Endothelial cell of umbilical vein (primary cell): ENCODE measurements around the gene FHOD3. TPM values are rescaled to one million over a fixed set of nuclear protein-coding genes. Genes with fewer than 3 reads are reported as not detected.

Source experiments
- BruUV-seq: library from RNA; stranded (reverse); fragments of 400-500 nt; replicated peaks from 2 replicates; lab custom pipeline; 2021; lab: Mats Ljungman, UMichigan
- CTCF ChIA-PET: fragments of 300-600, 350-600 bp; sonication (Branson Sonifier 250); formaldehyde crosslinking; loops from one replicate; lab custom pipeline; 2021; ENCODE audit warnings: antibody characterized with exemption, inconsistent platforms; lab: Charles Lee
- POLR2A ChIA-PET: fragments of 300-600, 350-600 bp; sonication (Branson Sonifier 250); formaldehyde crosslinking; loops from one replicate; lab custom pipeline; 2021; ENCODE audit warnings: antibody characterized with exemption, inconsistent platforms; lab: Charles Lee
- DNase-seq: peaks from one replicate; pipeline ENCODE4 v3.0.0-alpha.2; 2011; ENCODE audit warnings: low read depth, low spot score
- FAIRE-seq: peaks from 2 replicates; lab custom pipeline; 2011; peaks lifted over from hg19 to GRCh38; lab: Jason Lieb, UNC
- H2AFZ ChIP-seq: 2 replicates; pipeline ENCODE4 v1.6.0; 2012; ENCODE audit warnings: low read depth, low read length, control low read depth, inconsistent platforms
- H3K27ac ChIP-seq: 2 replicates; pipeline ENCODE4 v1.5.1; 2011; ENCODE audit warnings: low read depth, mild to moderate bottlenecking, control low read depth, low read length, moderate library complexity; ENCODE audit not compliant: insufficient read depth
- H3K27me3 ChIP-seq, 2 experiments: 2 replicates each; pipeline versions ENCODE4 v1.6.0 to v1.6.1; 2011; ENCODE audit warnings: low read length in 2 of 2, mixed read lengths in 1 of 2; ENCODE audit not compliant: control insufficient read depth in 2 of 2, insufficient read depth in 2 of 2
- H3K36me3 ChIP-seq, 2 experiments: 2 replicates in 1 of 2; 3 replicates in 1 of 2; pipeline ENCODE4 v1.5.1; 2011; ENCODE audit warnings: low read length in 2 of 2, mild to moderate bottlenecking in 1 of 2, moderate library complexity in 1 of 2; ENCODE audit not compliant: control insufficient read depth in 2 of 2, insufficient read depth in 2 of 2; ENCODE audit errors: extremely low read depth in 1 of 2
- H3K4me1 ChIP-seq: 3 replicates; pipeline ENCODE4 v1.5.1; 2011; ENCODE audit warnings: mild to moderate bottlenecking, low read length; ENCODE audit not compliant: control insufficient read depth, insufficient read depth; ENCODE audit errors: extremely low read depth
- H3K4me2 ChIP-seq: 2 replicates; pipeline ENCODE4 v1.6.1; 2011; ENCODE audit warnings: low read length, control low read depth, mixed read lengths; ENCODE audit not compliant: insufficient read depth
- H3K4me3 ChIP-seq, 3 experiments: fragments of 200-600 bp in 1 of 3; sonication (generic), shearing (Covaris generic) in 1 of 3; replicated peaks in 1 of 3; 2 replicates each; pipeline ENCODE4 v1.5.1; 2011 to 2016; ENCODE audit warnings: control low read depth in 3 of 3, low read length in 3 of 3, mild to moderate bottlenecking in 2 of 3, inconsistent platforms in 1 of 3, low read depth in 1 of 3, moderate library complexity in 1 of 3; ENCODE audit not compliant: insufficient read depth in 1 of 3
- H3K79me2 ChIP-seq: 2 replicates; pipeline ENCODE4 v1.6.0; 2012; ENCODE audit warnings: low read length, inconsistent platforms; ENCODE audit not compliant: control insufficient read depth, insufficient read depth
- H3K9ac ChIP-seq: replicated peaks from 2 replicates; pipeline ENCODE3; 2011; ENCODE audit warnings: low read length, control low read depth; ENCODE audit not compliant: insufficient read depth; ENCODE audit errors: extremely low read depth
- H3K9me1 ChIP-seq: replicated peaks from 3 replicates; pipeline ENCODE4 v1.6.0; 2011; ENCODE audit warnings: mild to moderate bottlenecking, low read length; ENCODE audit not compliant: control insufficient read depth, insufficient read depth; ENCODE audit errors: extremely low read depth
- H3K9me3 ChIP-seq: replicated peaks from 2 replicates; pipeline ENCODE4 v1.5.1; 2012; ENCODE audit warnings: low read length, inconsistent platforms; ENCODE audit not compliant: control insufficient read depth, insufficient read depth
- H4K20me1 ChIP-seq: replicated peaks from 2 replicates; pipeline ENCODE3; 2011; ENCODE audit warnings: mild to moderate bottlenecking, low read length; ENCODE audit not compliant: control insufficient read depth, insufficient read depth; ENCODE audit errors: extremely low read depth
- EZH2 ChIP-seq: IDR thresholded peaks from 2 replicates; pipeline ENCODE4 v1.6.1; 2012; ENCODE audit warnings: borderline replicate concordance, low read depth, mild to moderate bottlenecking, moderate library complexity, low read length, inconsistent platforms; ENCODE audit not compliant: severe bottlenecking
- FOS ChIP-seq: IDR thresholded peaks from 2 replicates; pipeline ENCODE4 v1.6.1; 2011; ENCODE audit warnings: mild to moderate bottlenecking, low read length, moderate library complexity, borderline replicate concordance; ENCODE audit not compliant: insufficient read depth
- JUN ChIP-seq: IDR thresholded peaks from 2 replicates; pipeline ENCODE4 v1.6.1; 2011; ENCODE audit warnings: borderline replicate concordance, low read depth; ENCODE audit not compliant: insufficient read length, insufficient read depth
- MYC ChIP-seq: IDR thresholded peaks from one replicate; pipeline ENCODE4 v1.6.1; 2011; ENCODE audit warnings: mild to moderate bottlenecking, low read depth, low read length
- POLR2A ChIP-seq: IDR thresholded peaks from 2 replicates; pipeline ENCODE4 v1.6.1; 2012; ENCODE audit warnings: low read depth, mild to moderate bottlenecking, control low read depth, low read length
- POLR2AphosphoS5 ChIP-seq: IDR thresholded peaks from 2 replicates; pipeline ENCODE4 v1.6.1; 2012; ENCODE audit warnings: low read depth, mild to moderate bottlenecking, control low read depth, low read length, moderate library complexity; ENCODE audit not compliant: insufficient read depth
- dilution Hi-C: fragments of 300-500 bp; cut with MboI; formaldehyde crosslinking; loops from one replicate; pipeline ENCODE4 v1.15.0; 2019; ENCODE audit warnings: low sequenced_read_pairs; ENCODE audit not compliant: extremely low pct_ligation_motif_present
- intact Hi-C: fragments of 100-400 bp; cut with micrococcal nuclease; formaldehyde crosslinking; loops from one replicate; pipeline ENCODE4 v1.10.0; 2022
- polyA plus RNA-seq, 4 experiments: library from polyadenylated mRNA; depleted of rRNA in 3 of 4; stranded (reverse) in 3 of 4; unstranded in 1 of 4; fragments of >200 nt; gene quantifications; 2 replicates each; pipeline versions ENCODE4 v1.2.1 to v1.2.3, GENCODE V29; 2011 to 2012; ENCODE audit warnings: missing spikeins in 1 of 4
- total RNA-seq: library from RNA; stranded (reverse); gene quantifications from 2 replicates; pipeline ENCODE4 v1.2.3, GENCODE V29; 2021
- TF ChIP-seq, protein P1 (sequence below): IDR thresholded peaks from 2 replicates; pipeline ENCODE4 v1.6.1; 2011; ENCODE audit not compliant: insufficient read depth, insufficient read length

FHOD3 gene
- total and polyA plus RNA-seq, 2 donors (not counting 3 experiments of a cell fraction or from before 2014, with no cell fraction given) = 0.06 to 1.5 TPM

- no peak overlapping the region for H3K4me2 ChIP-seq
- no peak overlapping the region for H2AFZ ChIP-seq
- DNase-seq = no peak
- dilution Hi-C loops = no loop called here
- no peaks in the 10 kb centered on the region for H4K20me1 ChIP-seq
- no peaks in the 10 kb centered on the region for H3K9me1 ChIP-seq
- H3K9me3 ChIP-seq = no peaks in the 10 kb centered on the region
- CTCF ChIA-PET = no interaction called here
- H3K4me3 ChIP-seq = no peak overlapping the region
- no peak overlapping the region for H3K27ac ChIP-seq
- no TSS peak for BruUV-seq
- H3K79me2 ChIP-seq = no peaks in the 10 kb centered on the region
- H3K4me1 ChIP-seq = no peaks in the 10 kb centered on the region
- H3K36me3 ChIP-seq = no peaks in the 10 kb centered on the region
- intact Hi-C loops = no loop called here
- POLR2A ChIA-PET = no interaction called here
- H3K9ac ChIP-seq = no peak overlapping the region
- no peak for FAIRE-seq
- peaks cover 3 to 6% of the 10 kb centered on the region in 2 experiments for H3K27me3 ChIP-seq
- TF ChIP-seq POLR2AphosphoS5 (no peak), FOS (no peak), MYC (no peak), JUN (no peak)
Measured at GRCh38 chr18:36771245-36771644, 473.7 kb downstream of the FHOD3 start.

GRCh38 chr18:36772241-36772723, 474.8 kb downstream of the FHOD3 start:
- CTCF ChIA-PET = no interaction called here
- no peaks in the 10 kb centered on the region for H3K79me2 ChIP-seq
- H4K20me1 ChIP-seq = no peaks in the 10 kb centered on the region
- BruUV-seq = no TSS peak
- H3K9me1 ChIP-seq = no peaks in the 10 kb centered on the region
- intact Hi-C loops = no loop called here
- H2AFZ ChIP-seq = no peak overlapping the region
- H3K9ac ChIP-seq = no peak overlapping the region
- no peaks in the 10 kb centered on the region for H3K4me1 ChIP-seq
- no peak overlapping the region for H3K4me2 ChIP-seq
- POLR2A ChIA-PET = no interaction called here
- H3K27me3 ChIP-seq = peaks cover 0 to 3% of the 10 kb centered on the region in 2 experiments
- no peaks in the 10 kb centered on the region for H3K36me3 ChIP-seq
- TF ChIP-seq EZH2 = no peak
- no peak for TF ChIP-seq FOS
- no peak for TF ChIP-seq POLR2A
- no peak for TF ChIP-seq MYC
- TF ChIP-seq, protein P1, sequence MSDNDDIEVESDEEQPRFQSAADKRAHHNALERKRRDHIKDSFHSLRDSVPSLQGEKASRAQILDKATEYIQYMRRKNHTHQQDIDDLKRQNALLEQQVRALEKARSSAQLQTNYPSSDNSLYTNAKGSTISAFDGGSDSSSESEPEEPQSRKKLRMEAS = no peak
- H3K4me3 ChIP-seq = no peak overlapping the region
- DNase-seq = no peak
- dilution Hi-C loops = no loop called here
- no peak for FAIRE-seq
- no peak overlapping the region for H3K27ac ChIP-seq
- H3K9me3 ChIP-seq = no peaks in the 10 kb centered on the region
